H9 (cell line): ENCODE results near the gene ALDH1B1. TPM values are rescaled to one million over a fixed set of nuclear protein-coding genes. Genes with fewer than 3 reads are reported as not detected.

Experiments used
- DNase-seq: peaks from one replicate; pipeline ENCODE4 v3.0.0-alpha.2; 2017
- H2AFZ ChIP-seq: one replicate; pipeline ENCODE4 v1.6.1; 2013; ENCODE audit warnings: mild to moderate bottlenecking, low read length, control low read depth, moderate library complexity
- H2AK5ac ChIP-seq: 2 replicates; pipeline ENCODE4 v1.6.1; 2013; ENCODE audit warnings: low read length, control low read depth, mixed read lengths; ENCODE audit not compliant: insufficient read length
- H2BK120ac ChIP-seq: one replicate; pipeline ENCODE4 v1.6.1; 2013; ENCODE audit warnings: low read depth, mild to moderate bottlenecking, low read length, control low read depth, inconsistent platforms; ENCODE audit not compliant: poor library complexity, severe bottlenecking
- H2BK12ac ChIP-seq: 2 replicates; pipeline ENCODE4 v1.6.1; 2013; ENCODE audit warnings: low read length, control low read depth, mixed read lengths, low read depth; ENCODE audit not compliant: insufficient read length
- H2BK15ac ChIP-seq: 2 replicates; pipeline ENCODE4 v1.6.1; 2013; ENCODE audit warnings: low read depth, low read length, control low read depth
- H2BK20ac ChIP-seq: one replicate; pipeline ENCODE4 v1.6.1; 2013; ENCODE audit warnings: low read depth, mild to moderate bottlenecking, low read length, control low read depth, inconsistent platforms; ENCODE audit not compliant: poor library complexity, severe bottlenecking
- H2BK5ac ChIP-seq: 2 replicates; pipeline ENCODE4 v1.6.1; 2013; ENCODE audit warnings: low read length, control low read depth, mixed read lengths; ENCODE audit not compliant: insufficient read length
- H3K14ac ChIP-seq: 2 replicates; pipeline ENCODE4 v1.6.1; 2013; ENCODE audit warnings: low read length, control low read depth; ENCODE audit not compliant: insufficient read depth
- H3K18ac ChIP-seq: 2 replicates; pipeline ENCODE4 v1.6.1; 2013; ENCODE audit warnings: low read depth, mild to moderate bottlenecking, mixed read lengths, low read length, control low read depth; ENCODE audit not compliant: insufficient read length
- H3K23ac ChIP-seq: 2 replicates; pipeline ENCODE4 v1.6.1; 2013; ENCODE audit warnings: low read length, control low read depth, mixed read lengths, low read depth; ENCODE audit not compliant: insufficient read length
- H3K23me2 ChIP-seq: 2 replicates; pipeline ENCODE4 v1.6.1; 2013; ENCODE audit warnings: low read depth, mild to moderate bottlenecking, mixed read lengths, low read length, control low read depth; ENCODE audit not compliant: insufficient read length, poor library complexity, severe bottlenecking
- H3K27ac ChIP-seq: 2 replicates; pipeline ENCODE4 v1.5.1; 2013; ENCODE audit warnings: low read length, control low read depth, mixed read lengths, low read depth; ENCODE audit not compliant: insufficient read length
- H3K27me3 ChIP-seq: 2 replicates; pipeline ENCODE4 v1.6.1; 2013; ENCODE audit warnings: low read length, control low read depth, inconsistent platforms; ENCODE audit not compliant: insufficient read depth
- H3K4ac ChIP-seq: 2 replicates; pipeline ENCODE4 v1.6.1; 2013; ENCODE audit warnings: low read depth, mild to moderate bottlenecking, control low read depth, inconsistent platforms, low read length, moderate library complexity
- H3K4me1 ChIP-seq: 2 replicates; pipeline ENCODE4 v1.6.1; 2013; ENCODE audit warnings: low read length, control low read depth, inconsistent platforms; ENCODE audit not compliant: insufficient read depth
- H3K4me2 ChIP-seq: 2 replicates; pipeline ENCODE4 v1.6.1; 2013; ENCODE audit warnings: low read length, control low read depth, mixed read lengths; ENCODE audit not compliant: insufficient read length, insufficient read depth
- H3K56ac ChIP-seq: 2 replicates; pipeline ENCODE4 v1.6.1; 2013; ENCODE audit warnings: low read depth, mild to moderate bottlenecking, mixed read lengths, low read length, control low read depth; ENCODE audit not compliant: insufficient read length
- H3K79me1 ChIP-seq: 2 replicates; pipeline ENCODE4 v1.6.1; 2013; ENCODE audit warnings: low read depth, mild to moderate bottlenecking, moderate library complexity, low read length, control low read depth, inconsistent platforms; ENCODE audit not compliant: insufficient read depth, poor library complexity, severe bottlenecking
- H3K79me2 ChIP-seq: 2 replicates; pipeline ENCODE4 v1.6.1; 2013; ENCODE audit warnings: low read length, control low read depth, inconsistent platforms; ENCODE audit not compliant: insufficient read depth
- H3K9ac ChIP-seq: 2 replicates; pipeline ENCODE4 v1.6.1; 2013; ENCODE audit warnings: low read length, control low read depth, mixed read lengths; ENCODE audit not compliant: insufficient read length; ENCODE audit errors: extremely low read depth
- H3K9me3 ChIP-seq: one replicate; pipeline ENCODE4 v1.6.1; 2013; ENCODE audit warnings: low read depth, low read length, inconsistent platforms; ENCODE audit not compliant: control insufficient read depth
- H3T11ph ChIP-seq: one replicate; pipeline ENCODE4 v1.6.1; 2013; ENCODE audit warnings: mild to moderate bottlenecking, low read length, control low read depth, inconsistent platforms
- H4K20me1 ChIP-seq: one replicate; pipeline ENCODE4 v1.6.1; 2013; ENCODE audit not compliant: control insufficient read depth, insufficient read length, insufficient read depth
- H4K5ac ChIP-seq: 2 replicates; pipeline ENCODE4 v1.6.1; 2013; ENCODE audit warnings: low read depth, mild to moderate bottlenecking, mixed read lengths, low read length, control low read depth; ENCODE audit not compliant: insufficient read length
- H4K8ac ChIP-seq: replicated peaks from 2 replicates; pipeline ENCODE4 v1.6.1; 2013; ENCODE audit warnings: low read length, control low read depth, mixed read lengths, low read depth; ENCODE audit not compliant: insufficient read length
- H4K91ac ChIP-seq: 2 replicates; pipeline ENCODE4 v1.6.1; 2013; ENCODE audit warnings: low read depth, mild to moderate bottlenecking, moderate library complexity, mixed read lengths, low read length, control low read depth; ENCODE audit not compliant: insufficient read length
- H3K27ac Mint-ChIP-seq, 3 experiments: 2 replicates in 2 of 3; 3 replicates in 1 of 3; pipeline ENCODE4 v1.8.0; 2020 to 2021; ENCODE audit warnings: mixed read lengths in 3 of 3, mild to moderate bottlenecking in 1 of 3, moderate library complexity in 1 of 3
- H3K27me3 Mint-ChIP-seq: 2 replicates; pipeline ENCODE4 v1.8.0; 2021; ENCODE audit warnings: low read depth, mild to moderate bottlenecking, moderate library complexity, mixed read lengths
- H3K36me3 Mint-ChIP-seq, 3 experiments: 2 replicates in 2 of 3; 3 replicates in 1 of 3; pipeline ENCODE4 v1.8.0; 2020 to 2021; ENCODE audit warnings: low read depth in 3 of 3, mixed read lengths in 3 of 3; ENCODE audit not compliant: insufficient read depth in 1 of 3
- H3K4me1 Mint-ChIP-seq, 2 experiments: 2 replicates each; pipeline ENCODE4 v1.8.0; 2020; ENCODE audit warnings: mixed read lengths in 2 of 2
- H3K4me3 Mint-ChIP-seq, 2 experiments: 2 replicates in 1 of 2; 3 replicates in 1 of 2; pipeline ENCODE4 v1.8.0; 2020 to 2021; ENCODE audit warnings: mild to moderate bottlenecking in 2 of 2, mixed read lengths in 2 of 2, moderate library complexity in 1 of 2
- H3K9me3 Mint-ChIP-seq, 2 experiments: 2 replicates in 1 of 2; 3 replicates in 1 of 2; pipeline ENCODE4 v1.8.0; 2020; ENCODE audit warnings: mild to moderate bottlenecking in 2 of 2, mixed read lengths in 2 of 2, moderate library complexity in 1 of 2
- CTCF ChIP-seq: fragments of 200-600 bp; sonication (generic); conservative IDR thresholded peaks from 3 replicates; pipeline ENCODE4 v1.8.0; 2021; ENCODE audit warnings: antibody characterized with exemption, mild to moderate bottlenecking
- whole genome bisulfite sequencing: extraction: QIAGEN DNeasy Blood & Tissue Kit; methylation state at CpG from one replicate; pipeline ENCODE4 v1.1.7; 2013; ENCODE audit warnings: missing lambda C conversion rate, low lambda C conversion rate, mixed read lengths; ENCODE audit not compliant: insufficient read length; ENCODE audit errors: extremely low coverage; 5-methylcytosine and 5-hydroxymethylcytosine counted together
- total RNA-seq: library from RNA; stranded (reverse); gene quantifications from 2 replicates; pipeline ENCODE4 v1.2.1, GENCODE V29; 2021

The ALDH1B1 gene
- total RNA-seq, 1 experiment from 2014 or later: 49.6 TPM

GRCh38 chr9:38443597-38443996 is 51.1 kb downstream of the ALDH1B1 start:
- no peaks in the 10 kb centered on the region for H4K20me1 ChIP-seq
- no peak overlapping the region for H3K23ac ChIP-seq
- no peak overlapping the region for H2BK12ac ChIP-seq
- H2AK5ac ChIP-seq: no peak overlapping the region
- H4K5ac ChIP-seq: no peak overlapping the region
- H3K79me2 ChIP-seq: no peaks in the 10 kb centered on the region
- no peak overlapping the region for H2BK15ac ChIP-seq
- H3K4me1 ChIP-seq: no peaks in the 10 kb centered on the region
- WGBS: no CpG with 5 or more reads among the region's 2 CpGs
- no peak overlapping the region for H2AFZ ChIP-seq
- Mint-ChIP-seq H3K9me3 (no peaks in the 10 kb centered on the region; a peak in 1 of 5 replicates), H3K27ac (no peak overlapping the region), H3K27me3 (peaks cover 1% of the 10 kb centered on the region), H3K36me3 (no peaks in the 10 kb centered on the region), H3K4me1 (peaks cover 0 to 7% of the 10 kb centered on the region in 2 experiments; a peak in 1 of 4 replicates), H3K4me3 (no peak overlapping the region)
- no peak overlapping the region for H3K4ac ChIP-seq
- no peak overlapping the region for H3K18ac ChIP-seq
- no peaks in the 10 kb centered on the region for H3K27me3 ChIP-seq
- TF ChIP-seq CTCF: no peak
- no peak overlapping the region for H3K9ac ChIP-seq
- no peak overlapping the region for H4K91ac ChIP-seq
- no peak overlapping the region for H3T11ph ChIP-seq
- no peak overlapping the region for H3K4me2 ChIP-seq
- no peak overlapping the region for H3K27ac ChIP-seq
- no peak overlapping the region for H4K8ac ChIP-seq
- DNase-seq: no peak
- no peak overlapping the region for H3K56ac ChIP-seq
- no peak overlapping the region for H2BK120ac ChIP-seq
- no peak overlapping the region for H2BK20ac ChIP-seq
- H2BK5ac ChIP-seq: no peak overlapping the region
- H3K23me2 ChIP-seq: no peaks in the 10 kb centered on the region
- H3K9me3 ChIP-seq: no peaks in the 10 kb centered on the region
- H3K79me1 ChIP-seq: no peaks in the 10 kb centered on the region
- H3K14ac ChIP-seq: no peak overlapping the region
